Osteoblast (primary cell): Measurements from ENCODE around the gene SHB. TPM values are rescaled to one million over a fixed set of nuclear protein-coding genes. Genes with fewer than 3 reads are reported as not detected.
"Not testable (repeated sequence)": the region's sequence is repeated elsewhere in the genome, so short reads cannot be mapped to it uniquely, and the experiment has no call there.

Experiments
- DNase-seq: peaks from one replicate; pipeline ENCODE4 v3.0.0; 2011; ENCODE audit warnings: low spot score, mixed read lengths; ENCODE audit not compliant: insufficient read length; ENCODE audit errors: missing footprints
- H2AFZ ChIP-seq: 2 replicates; pipeline ENCODE4 v1.6.0; 2011; ENCODE audit warnings: mild to moderate bottlenecking, low read length
- H3K27ac ChIP-seq: 2 replicates; pipeline ENCODE4 v1.5.1; 2011; ENCODE audit warnings: mild to moderate bottlenecking, low read depth, low read length, moderate library complexity
- H3K27me3 ChIP-seq: 2 replicates; pipeline ENCODE4 v1.6.0; 2012; ENCODE audit warnings: mild to moderate bottlenecking, control low read depth, inconsistent platforms, low read length, moderate library complexity; ENCODE audit not compliant: insufficient read depth
- H3K36me3 ChIP-seq: 2 replicates; pipeline ENCODE4 v1.5.1; 2011; ENCODE audit warnings: mild to moderate bottlenecking, low read length, control low read depth, moderate library complexity; ENCODE audit not compliant: insufficient read depth
- H3K4me1 ChIP-seq: 2 replicates; pipeline ENCODE4 v1.5.1; 2011; ENCODE audit warnings: mild to moderate bottlenecking, low read length, control low read depth, moderate library complexity; ENCODE audit not compliant: insufficient read depth
- H3K4me2 ChIP-seq: 2 replicates; pipeline ENCODE4 v1.6.0; 2011; ENCODE audit warnings: mild to moderate bottlenecking, low read length; ENCODE audit not compliant: insufficient read depth
- H3K4me3 ChIP-seq: fragments of 200-600 bp; sonication (generic); 3 replicates; pipeline ENCODE4 v1.5.1; 2012; ENCODE audit warnings: mild to moderate bottlenecking, low read length, inconsistent platforms; ENCODE audit not compliant: insufficient read depth
- H3K79me2 ChIP-seq: 2 replicates; pipeline ENCODE4 v1.6.0; 2012; ENCODE audit warnings: mild to moderate bottlenecking, low read length, control low read depth, inconsistent platforms; ENCODE audit not compliant: insufficient read depth
- H3K9me3 ChIP-seq: 2 replicates; pipeline ENCODE4 v1.5.1; 2011; ENCODE audit warnings: low read depth, low read length, control low read depth
- H4K20me1 ChIP-seq: 2 replicates; pipeline ENCODE4 v1.6.0; 2012; ENCODE audit warnings: mild to moderate bottlenecking, low read length, control low read depth; ENCODE audit not compliant: insufficient read depth
- CTCF ChIP-seq: IDR thresholded peaks from 2 replicates; pipeline ENCODE4 v1.5.1; 2011; ENCODE audit warnings: mild to moderate bottlenecking, low read depth, low read length, moderate library complexity; ENCODE audit errors: extremely low read depth
- total RNA-seq: library from RNA; depleted of rRNA; stranded (reverse); fragments of >200 nt; gene quantifications from 2 replicates; pipeline ENCODE4 v1.2.3, GENCODE V29; 2012

SHB gene
- total RNA-seq, 1 donor: 9.4 TPM

- Histone ChIP-seq H3K27ac (peak overlapping the region; percentile 97), H3K9me3 (no peaks in the 10 kb centered on the region), H2AFZ (no peak overlapping the region), H3K4me1 (peaks cover 59% of the 10 kb centered on the region), H3K36me3 (no peaks in the 10 kb centered on the region), H3K4me3 (no peak overlapping the region), H3K4me2 (no peak overlapping the region), H3K79me2 (peaks cover 19% of the 10 kb centered on the region), H3K27me3 (no peaks in the 10 kb centered on the region), H4K20me1 (no peaks in the 10 kb centered on the region)
- TF ChIP-seq CTCF: no peak
- DNase-seq: no peak
These were observed 101.3 kb downstream of the SHB start for GRCh38 chr9:37967761-37968080.

GRCh38 chr9:37967014-37967760 lies 101.8 kb downstream of the SHB start:
- peak overlapping the region; percentile 34 for H2AFZ ChIP-seq
- no peaks in the 10 kb centered on the region for H4K20me1 ChIP-seq
- H3K36me3 ChIP-seq: no peaks in the 10 kb centered on the region
- H3K4me3 ChIP-seq: no peak overlapping the region
- peaks cover 19% of the 10 kb centered on the region for H3K79me2 ChIP-seq
- H3K27me3 ChIP-seq: no peaks in the 10 kb centered on the region
- H3K4me1 ChIP-seq: peaks cover 57% of the 10 kb centered on the region
- DNase-seq: no peak
- peak overlapping the region; percentile 97 for H3K27ac ChIP-seq
- TF ChIP-seq CTCF: no peak
- H3K9me3 ChIP-seq: no peaks in the 10 kb centered on the region
- no peak overlapping the region for H3K4me2 ChIP-seq

- Histone ChIP-seq H3K9me3 (no peaks in the 10 kb centered on the region), H2AFZ (peak overlapping the region; percentile 34), H3K27ac (peak overlapping the region; percentile 97), H3K36me3 (no peaks in the 10 kb centered on the region), H3K4me2 (no peak overlapping the region), H3K27me3 (no peaks in the 10 kb centered on the region), H3K4me1 (peaks cover 56% of the 10 kb centered on the region), H4K20me1 (no peaks in the 10 kb centered on the region), H3K4me3 (no peak overlapping the region), H3K79me2 (peaks cover 19% of the 10 kb centered on the region)
- TF ChIP-seq CTCF: no peak
- no peak for DNase-seq
These were observed 102.5 kb downstream of the SHB start for GRCh38 chr9:37966412-37967013.

- Histone ChIP-seq H3K27ac (peak overlapping the region; percentile 97), H3K79me2 (peaks cover 19% of the 10 kb centered on the region), H3K4me1 (peaks cover 56% of the 10 kb centered on the region)
- not testable (repeated sequence) for H3K36me3 ChIP-seq, H3K4me2 ChIP-seq, H3K9me3 ChIP-seq, H3K4me3 ChIP-seq, DNase-seq, H3K27me3 ChIP-seq, H2AFZ ChIP-seq, H4K20me1 ChIP-seq
These were observed 103.2 kb downstream of the SHB start for GRCh38 chr9:37965676-37966345.
